ENCODE results near the gene SMG7.

GRCh38 chr1:183476081-183476480 is 3.8 kb downstream of the SMG7 start:
- TF ChIP-seq MAX (IDR thresholded peaks at IDR 0.05) (no peak), CTCF (IDR thresholded peaks at IDR 0.05 in 2 of 3, conservative IDR thresholded peaks at IDR 0.05 in 1 of 3; ENCODE audit: borderline replicate concordance in 1 of 3, insufficient read depth in 1 of 3, low read depth in 2 of 3, low read length in 2 of 3) (no peak), EZH2 (IDR thresholded peaks at IDR 0.05) (no peak), EZH2phosphoT487 (IDR thresholded peaks at IDR 0.05; ENCODE audit: borderline replicate concordance) (no peak), POLR2A (IDR thresholded peaks at IDR 0.05; ENCODE audit: borderline replicate concordance, extremely low read depth, insufficient read depth, insufficient read length) (no peak)
